Measurements from ENCODE around the gene STC2.

DNA sequence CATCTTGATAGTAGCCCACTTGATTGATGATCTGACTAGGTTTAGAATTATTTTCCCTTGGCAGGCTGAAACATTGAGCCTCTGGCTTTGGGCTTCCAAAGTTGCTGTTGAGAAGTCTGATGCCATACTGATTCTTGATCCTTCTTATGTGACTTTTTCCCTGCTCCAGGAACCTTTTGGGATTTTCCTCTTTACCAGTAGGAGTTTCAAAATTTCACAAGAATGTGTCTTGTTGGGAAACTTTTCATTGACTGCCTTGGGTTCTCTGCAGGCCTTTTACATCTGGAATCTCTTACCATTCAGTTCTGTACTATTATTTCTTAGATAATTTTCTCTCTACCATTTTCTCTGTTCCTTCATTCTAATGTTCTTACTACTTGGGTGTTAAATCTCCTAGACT is 20.0 kb downstream of the STC2 start:
- TF ChIP-seq, protein P1, sequence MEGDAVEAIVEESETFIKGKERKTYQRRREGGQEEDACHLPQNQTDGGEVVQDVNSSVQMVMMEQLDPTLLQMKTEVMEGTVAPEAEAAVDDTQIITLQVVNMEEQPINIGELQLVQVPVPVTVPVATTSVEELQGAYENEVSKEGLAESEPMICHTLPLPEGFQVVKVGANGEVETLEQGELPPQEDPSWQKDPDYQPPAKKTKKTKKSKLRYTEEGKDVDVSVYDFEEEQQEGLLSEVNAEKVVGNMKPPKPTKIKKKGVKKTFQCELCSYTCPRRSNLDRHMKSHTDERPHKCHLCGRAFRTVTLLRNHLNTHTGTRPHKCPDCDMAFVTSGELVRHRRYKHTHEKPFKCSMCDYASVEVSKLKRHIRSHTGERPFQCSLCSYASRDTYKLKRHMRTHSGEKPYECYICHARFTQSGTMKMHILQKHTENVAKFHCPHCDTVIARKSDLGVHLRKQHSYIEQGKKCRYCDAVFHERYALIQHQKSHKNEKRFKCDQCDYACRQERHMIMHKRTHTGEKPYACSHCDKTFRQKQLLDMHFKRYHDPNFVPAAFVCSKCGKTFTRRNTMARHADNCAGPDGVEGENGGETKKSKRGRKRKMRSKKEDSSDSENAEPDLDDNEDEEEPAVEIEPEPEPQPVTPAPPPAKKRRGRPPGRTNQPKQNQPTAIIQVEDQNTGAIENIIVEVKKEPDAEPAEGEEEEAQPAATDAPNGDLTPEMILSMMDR (conservative IDR thresholded peaks at IDR 0.05; ENCODE audit: low read depth in 2 of 2), result no peak
- TF ChIP-seq EZH2 (IDR thresholded peaks at IDR 0.05; ENCODE audit: low read depth, unreplicated experiment) (no peak), POLR2AphosphoS5 (IDR thresholded peaks at IDR 0.05; ENCODE audit: low read depth) (no peak), NANOG (IDR thresholded peaks at IDR 0.05; ENCODE audit: borderline replicate concordance) (no peak), EZH2phosphoT487 (IDR thresholded peaks at IDR 0.05; ENCODE audit: unreplicated experiment) (no peak), ZNF114 (CRISPR knock-in tag; IDR thresholded peaks at IDR 0.05) (no peak), STAT1 (IDR thresholded peaks at IDR 0.05; ENCODE audit: unreplicated experiment) (no peak)
- TF ChIP-seq, protein P2, sequence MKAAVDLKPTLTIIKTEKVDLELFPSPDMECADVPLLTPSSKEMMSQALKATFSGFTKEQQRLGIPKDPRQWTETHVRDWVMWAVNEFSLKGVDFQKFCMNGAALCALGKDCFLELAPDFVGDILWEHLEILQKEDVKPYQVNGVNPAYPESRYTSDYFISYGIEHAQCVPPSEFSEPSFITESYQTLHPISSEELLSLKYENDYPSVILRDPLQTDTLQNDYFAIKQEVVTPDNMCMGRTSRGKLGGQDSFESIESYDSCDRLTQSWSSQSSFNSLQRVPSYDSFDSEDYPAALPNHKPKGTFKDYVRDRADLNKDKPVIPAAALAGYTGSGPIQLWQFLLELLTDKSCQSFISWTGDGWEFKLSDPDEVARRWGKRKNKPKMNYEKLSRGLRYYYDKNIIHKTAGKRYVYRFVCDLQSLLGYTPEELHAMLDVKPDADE (IDR thresholded peaks at IDR 0.05), result no peak
- TF ChIP-seq, protein P3, sequence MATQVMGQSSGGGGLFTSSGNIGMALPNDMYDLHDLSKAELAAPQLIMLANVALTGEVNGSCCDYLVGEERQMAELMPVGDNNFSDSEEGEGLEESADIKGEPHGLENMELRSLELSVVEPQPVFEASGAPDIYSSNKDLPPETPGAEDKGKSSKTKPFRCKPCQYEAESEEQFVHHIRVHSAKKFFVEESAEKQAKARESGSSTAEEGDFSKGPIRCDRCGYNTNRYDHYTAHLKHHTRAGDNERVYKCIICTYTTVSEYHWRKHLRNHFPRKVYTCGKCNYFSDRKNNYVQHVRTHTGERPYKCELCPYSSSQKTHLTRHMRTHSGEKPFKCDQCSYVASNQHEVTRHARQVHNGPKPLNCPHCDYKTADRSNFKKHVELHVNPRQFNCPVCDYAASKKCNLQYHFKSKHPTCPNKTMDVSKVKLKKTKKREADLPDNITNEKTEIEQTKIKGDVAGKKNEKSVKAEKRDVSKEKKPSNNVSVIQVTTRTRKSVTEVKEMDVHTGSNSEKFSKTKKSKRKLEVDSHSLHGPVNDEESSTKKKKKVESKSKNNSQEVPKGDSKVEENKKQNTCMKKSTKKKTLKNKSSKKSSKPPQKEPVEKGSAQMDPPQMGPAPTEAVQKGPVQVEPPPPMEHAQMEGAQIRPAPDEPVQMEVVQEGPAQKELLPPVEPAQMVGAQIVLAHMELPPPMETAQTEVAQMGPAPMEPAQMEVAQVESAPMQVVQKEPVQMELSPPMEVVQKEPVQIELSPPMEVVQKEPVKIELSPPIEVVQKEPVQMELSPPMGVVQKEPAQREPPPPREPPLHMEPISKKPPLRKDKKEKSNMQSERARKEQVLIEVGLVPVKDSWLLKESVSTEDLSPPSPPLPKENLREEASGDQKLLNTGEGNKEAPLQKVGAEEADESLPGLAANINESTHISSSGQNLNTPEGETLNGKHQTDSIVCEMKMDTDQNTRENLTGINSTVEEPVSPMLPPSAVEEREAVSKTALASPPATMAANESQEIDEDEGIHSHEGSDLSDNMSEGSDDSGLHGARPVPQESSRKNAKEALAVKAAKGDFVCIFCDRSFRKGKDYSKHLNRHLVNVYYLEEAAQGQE (IDR thresholded peaks at IDR 0.05; ENCODE audit: unreplicated experiment), result no peak

Data from GM23338 (cell line).